CD14-positive monocyte (primary cell): ENCODE data around the gene CAMTA1. TPM values are rescaled to one million over a fixed set of nuclear protein-coding genes. Genes with fewer than 3 reads are reported as not detected.

Experiments used
- DNase-seq, 3 donors: peaks; one replicate each; pipeline ENCODE4 v3.0.0-alpha.2; 2011 to 2022
- H2AFZ ChIP-seq: 2 replicates; pipeline ENCODE4 v1.6.0; 2012; ENCODE audit warnings: mild to moderate bottlenecking, low read depth, low read length, inconsistent platforms; ENCODE audit not compliant: insufficient read depth, poor library complexity, severe bottlenecking
- H3K27ac ChIP-seq, 2 donors: 1 replicate in 1 of 2; 2 replicates in 1 of 2; pipeline ENCODE4 v1.5.1; 2012 to 2013; ENCODE audit warnings: low read length in 2 of 2, control low read depth in 1 of 2, inconsistent platforms in 1 of 2, low read depth in 1 of 2, mild to moderate bottlenecking in 1 of 2
- H3K27me3 ChIP-seq, 2 donors: one replicate each; pipeline versions ENCODE4 v1.6.0 to v1.6.1; 2011 to 2013; ENCODE audit warnings: low read length in 2 of 2; ENCODE audit not compliant: control insufficient read depth in 2 of 2, insufficient read depth in 2 of 2
- H3K36me3 ChIP-seq, 2 donors: replicated peaks in 1 of 2; 1 replicate in 1 of 2; 2 replicates in 1 of 2; pipeline versions ENCODE4 v1.5.1 to v1.6.1; 2012 to 2013; ENCODE audit warnings: low read length in 2 of 2, control low read depth in 1 of 2, inconsistent platforms in 1 of 2, mild to moderate bottlenecking in 1 of 2; ENCODE audit not compliant: insufficient read depth in 2 of 2, control insufficient read depth in 1 of 2
- H3K4me1 ChIP-seq, 2 donors: 1 replicate in 1 of 2; 2 replicates in 1 of 2; pipeline versions ENCODE4 v1.5.1 to v1.6.1; 2012 to 2013; ENCODE audit warnings: low read length in 2 of 2, control low read depth in 1 of 2, inconsistent platforms in 1 of 2, mild to moderate bottlenecking in 1 of 2, moderate library complexity in 1 of 2; ENCODE audit not compliant: insufficient read depth in 2 of 2, control insufficient read depth in 1 of 2
- H3K4me2 ChIP-seq: replicated peaks from 2 replicates; pipeline ENCODE3; 2012; ENCODE audit warnings: low read length, moderate library complexity, mild to moderate bottlenecking; ENCODE audit not compliant: poor library complexity, severe bottlenecking; ENCODE audit errors: extremely low read depth
- H3K4me3 ChIP-seq, 3 experiments: fragments of 200-600 bp in 1 of 3; sonication (generic) in 1 of 3; replicated peaks in 1 of 3; 1 replicate in 2 of 3; 2 replicates in 1 of 3; pipeline ENCODE4 v1.5.1; 2011 to 2013; ENCODE audit warnings: low read length in 3 of 3, mild to moderate bottlenecking in 3 of 3, control low read depth in 2 of 3, low read depth in 2 of 3, inconsistent platforms in 1 of 3, moderate library complexity in 1 of 3
- H3K79me2 ChIP-seq: 2 replicates; pipeline ENCODE4 v1.6.0; 2012; ENCODE audit warnings: mild to moderate bottlenecking, control low read depth, inconsistent platforms, low read length, moderate library complexity; ENCODE audit not compliant: insufficient read depth
- H3K9ac ChIP-seq: 2 replicates; pipeline ENCODE4 v1.6.0; 2017; ENCODE audit warnings: low read length, mild to moderate bottlenecking; ENCODE audit not compliant: insufficient read depth, poor library complexity, severe bottlenecking
- H3K9me3 ChIP-seq, 2 donors: replicated peaks in 1 of 2; 1 replicate in 1 of 2; 2 replicates in 1 of 2; pipeline versions ENCODE4 v1.5.1 to v1.6.1; 2012 to 2013; ENCODE audit warnings: low read length in 2 of 2, control low read depth in 1 of 2; ENCODE audit not compliant: control insufficient read depth in 1 of 2, insufficient read depth in 1 of 2
- H4K20me1 ChIP-seq: 2 replicates; pipeline ENCODE4 v1.6.0; 2012; ENCODE audit warnings: mild to moderate bottlenecking, low read length, control low read depth, moderate library complexity; ENCODE audit not compliant: insufficient read depth
- H3K27ac Mint-ChIP-seq, 7 donors: one replicate each; pipeline ENCODE4 v1.8.0; 2020; ENCODE audit warnings: mild to moderate bottlenecking in 7 of 7, mixed read lengths in 7 of 7, moderate library complexity in 6 of 7, inconsistent platforms in 2 of 7
- H3K27me3 Mint-ChIP-seq, 3 donors: one replicate each; pipeline ENCODE4 v1.8.0; 2021 to 2022; ENCODE audit warnings: low read depth in 3 of 3, mild to moderate bottlenecking in 3 of 3, mixed read lengths in 3 of 3, moderate library complexity in 3 of 3, inconsistent platforms in 1 of 3
- H3K36me3 Mint-ChIP-seq, 2 donors: one replicate each; pipeline ENCODE4 v1.8.0; 2020; ENCODE audit warnings: mixed read lengths in 2 of 2, inconsistent platforms in 1 of 2, mild to moderate bottlenecking in 1 of 2
- H3K4me1 Mint-ChIP-seq: one replicate; pipeline ENCODE4 v1.8.0; 2020; ENCODE audit warnings: mild to moderate bottlenecking, mixed read lengths
- H3K4me3 Mint-ChIP-seq, 2 donors: one replicate each; pipeline ENCODE4 v1.8.0; 2020; ENCODE audit warnings: mild to moderate bottlenecking in 2 of 2, mixed read lengths in 2 of 2, moderate library complexity in 1 of 2
- H3K9me3 Mint-ChIP-seq, 7 donors: one replicate each; pipeline ENCODE4 v1.8.0; 2020 to 2022; ENCODE audit warnings: mixed read lengths in 7 of 7, mild to moderate bottlenecking in 6 of 7, moderate library complexity in 6 of 7, inconsistent platforms in 2 of 7
- WGBS: methylation state at CpG from one replicate; pipeline ENCODE4 v1.1.5; 2013; ENCODE audit warnings: missing lambda C conversion rate; ENCODE audit not compliant: insufficient coverage; 5-methylcytosine and 5-hydroxymethylcytosine counted together
- intact Hi-C, 2 donors: fragments of 100-400 bp; cut with micrococcal nuclease; formaldehyde crosslinking; loops; one replicate each; pipeline versions ENCODE4 v1.15.0 to v1.15.1; 2023
- polyA plus RNA-seq, 3 donors: library from polyadenylated mRNA; depleted of rRNA in 1 of 3; unstranded in 2 of 3; stranded (reverse) in 1 of 3; fragments of 300-500 nt in 2 of 3; fragments of >200 nt in 1 of 3; fragmentation: Illumina TruSeq in 2 of 3; gene quantifications; 1 replicate in 2 of 3; 2 replicates in 1 of 3; pipeline ENCODE4 v1.2.3, GENCODE V29; 2012 to 2021
- TF ChIP-seq, protein P1 (sequence below): fragments of 200-600 bp; IDR thresholded peaks from one replicate; pipeline ENCODE4 v1.8.0; 2022; ENCODE audit warnings: antibody characterized with exemption, mild to moderate bottlenecking

CAMTA1 gene
- polyA plus RNA-seq, 3 donors = 52.0 to 89.6 (median 78.3) TPM

DNA sequence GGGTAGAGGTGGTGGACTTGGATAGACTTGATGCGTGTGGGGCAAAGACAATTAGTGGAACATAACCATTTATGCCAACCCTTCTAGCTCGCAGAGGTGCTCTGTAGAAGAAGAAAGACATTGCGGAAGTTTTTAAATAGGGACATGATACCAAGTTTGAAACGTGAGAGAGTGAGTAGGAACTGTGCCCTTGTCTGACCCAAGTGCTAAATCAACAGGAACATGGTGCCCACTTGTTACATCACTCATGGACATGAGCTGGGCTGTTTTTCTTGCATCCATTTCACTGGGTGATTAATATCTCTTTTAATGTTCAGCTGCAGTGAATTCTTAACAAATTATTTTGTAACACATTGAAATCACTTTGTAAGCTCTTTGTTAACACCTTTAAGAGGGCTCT, 577.7 kb downstream of the CAMTA1 start:
- no peak overlapping the region for H3K27ac ChIP-seq
- no peak for DNase-seq
- Mint-ChIP-seq H3K4me1 (no peaks in the 10 kb centered on the region), H3K36me3 (no peaks in the 10 kb centered on the region), H3K27ac (no peak overlapping the region), H3K4me3 (no peak overlapping the region), H3K9me3 (peaks cover 0 to 11% (median 1%) of the 10 kb centered on the region in 7 donors), H3K27me3 (peaks cover 0 to 5% (median 5%) of the 10 kb centered on the region in 3 donors)
- H3K9ac ChIP-seq = no peak overlapping the region
- TF ChIP-seq, protein P1, sequence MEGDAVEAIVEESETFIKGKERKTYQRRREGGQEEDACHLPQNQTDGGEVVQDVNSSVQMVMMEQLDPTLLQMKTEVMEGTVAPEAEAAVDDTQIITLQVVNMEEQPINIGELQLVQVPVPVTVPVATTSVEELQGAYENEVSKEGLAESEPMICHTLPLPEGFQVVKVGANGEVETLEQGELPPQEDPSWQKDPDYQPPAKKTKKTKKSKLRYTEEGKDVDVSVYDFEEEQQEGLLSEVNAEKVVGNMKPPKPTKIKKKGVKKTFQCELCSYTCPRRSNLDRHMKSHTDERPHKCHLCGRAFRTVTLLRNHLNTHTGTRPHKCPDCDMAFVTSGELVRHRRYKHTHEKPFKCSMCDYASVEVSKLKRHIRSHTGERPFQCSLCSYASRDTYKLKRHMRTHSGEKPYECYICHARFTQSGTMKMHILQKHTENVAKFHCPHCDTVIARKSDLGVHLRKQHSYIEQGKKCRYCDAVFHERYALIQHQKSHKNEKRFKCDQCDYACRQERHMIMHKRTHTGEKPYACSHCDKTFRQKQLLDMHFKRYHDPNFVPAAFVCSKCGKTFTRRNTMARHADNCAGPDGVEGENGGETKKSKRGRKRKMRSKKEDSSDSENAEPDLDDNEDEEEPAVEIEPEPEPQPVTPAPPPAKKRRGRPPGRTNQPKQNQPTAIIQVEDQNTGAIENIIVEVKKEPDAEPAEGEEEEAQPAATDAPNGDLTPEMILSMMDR = no peak
- H4K20me1 ChIP-seq = no peaks in the 10 kb centered on the region
- no peaks in the 10 kb centered on the region for H3K27me3 ChIP-seq
- no peak overlapping the region for H2AFZ ChIP-seq
- H3K36me3 ChIP-seq = no peaks in the 10 kb centered on the region
- H3K4me2 ChIP-seq = no peak overlapping the region
- no peaks in the 10 kb centered on the region for H3K4me1 ChIP-seq
- H3K4me3 ChIP-seq = no peak overlapping the region
- no peaks in the 10 kb centered on the region for H3K79me2 ChIP-seq
- 80% methylated on average over 1 of the region's 4 CpGs for WGBS
- no peaks in the 10 kb centered on the region for H3K9me3 ChIP-seq
- intact Hi-C loops = no loop called here

DNA sequence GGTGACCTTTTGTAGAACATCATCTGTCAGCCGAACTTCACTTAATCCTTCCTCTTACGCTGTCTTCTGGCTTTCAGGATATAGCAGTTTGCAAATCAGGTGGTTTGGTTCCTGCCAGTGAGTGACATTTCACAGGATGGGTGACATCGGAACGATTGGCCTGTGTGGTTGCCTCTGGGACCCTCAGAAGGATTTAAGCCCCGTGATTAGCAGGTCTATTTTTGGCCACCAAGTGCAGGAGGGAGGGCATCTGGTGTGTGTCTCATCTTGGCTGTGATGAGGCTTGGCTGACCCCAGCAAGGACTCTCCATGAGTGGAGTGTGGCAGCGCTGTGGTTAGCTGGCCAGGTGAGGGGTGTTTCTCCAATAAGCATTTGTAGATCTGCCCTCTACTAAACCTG, 578.2 kb downstream of the CAMTA1 start:
- DNase-seq = no peak
- Histone ChIP-seq H4K20me1 (no peaks in the 10 kb centered on the region), H3K79me2 (no peaks in the 10 kb centered on the region), H3K36me3 (no peaks in the 10 kb centered on the region), H3K9me3 (no peaks in the 10 kb centered on the region), H3K27me3 (no peaks in the 10 kb centered on the region), H3K27ac (no peak overlapping the region), H3K4me1 (no peaks in the 10 kb centered on the region), H2AFZ (no peak overlapping the region), H3K4me3 (no peak overlapping the region), H3K9ac (no peak overlapping the region), H3K4me2 (no peak overlapping the region)
- no peak overlapping the region for H3K4me3 Mint-ChIP-seq
- H3K27ac Mint-ChIP-seq = no peak overlapping the region
- H3K4me1 Mint-ChIP-seq = no peaks in the 10 kb centered on the region
- H3K9me3 Mint-ChIP-seq = peaks cover 0 to 11% (median 1%) of the 10 kb centered on the region in 7 donors
- intact Hi-C loops = no loop called here
- peaks cover 0 to 5% (median 5%) of the 10 kb centered on the region in 3 donors for H3K27me3 Mint-ChIP-seq
- 59% methylated on average over 4 of the region's 6 CpGs for WGBS
- TF ChIP-seq, protein P1 = no peak
- H3K36me3 Mint-ChIP-seq = no peaks in the 10 kb centered on the region
